Mesendoderm (in vitro differentiated cells): ENCODE measurements around the gene ZNF277.

Experiments
- DNase-seq: peaks from one replicate; pipeline ENCODE4 v3.0.0; 2013
- H2AK5ac ChIP-seq: 2 replicates; pipeline ENCODE4 v1.6.1; 2013; ENCODE audit warnings: low read length, inconsistent platforms
- H2BK120ac ChIP-seq: 2 replicates; pipeline ENCODE4 v1.6.1; 2013; ENCODE audit warnings: low read depth, mild to moderate bottlenecking, low read length, moderate library complexity, mixed read lengths
- H2BK15ac ChIP-seq: replicated peaks from 2 replicates; pipeline ENCODE4 v1.6.1; 2013; ENCODE audit warnings: low read depth, mild to moderate bottlenecking, moderate library complexity
- H2BK5ac ChIP-seq: 2 replicates; pipeline ENCODE4 v1.6.1; 2013; ENCODE audit warnings: low read length, inconsistent platforms
- H3K18ac ChIP-seq: 2 replicates; pipeline ENCODE4 v1.6.1; 2013; ENCODE audit warnings: mild to moderate bottlenecking, low read length, mixed read lengths
- H3K23ac ChIP-seq: one replicate; pipeline ENCODE4 v1.6.1; 2013; ENCODE audit warnings: low read length
- H3K27ac ChIP-seq: 2 replicates; pipeline ENCODE4 v1.5.1; 2013; ENCODE audit warnings: low read depth, mild to moderate bottlenecking, inconsistent platforms, low read length, moderate library complexity
- H3K27me3 ChIP-seq: 2 replicates; pipeline ENCODE4 v1.6.1; 2013; ENCODE audit warnings: low read length, control low read depth, mild to moderate bottlenecking, inconsistent platforms; ENCODE audit not compliant: insufficient read depth, poor library complexity
- H3K36me3 ChIP-seq: 2 replicates; pipeline ENCODE4 v1.6.1; 2013; ENCODE audit warnings: low read length, inconsistent platforms; ENCODE audit not compliant: control insufficient read depth, insufficient read depth
- H3K4ac ChIP-seq: one replicate; pipeline ENCODE4 v1.6.1; 2013; ENCODE audit warnings: low read depth, mild to moderate bottlenecking, low read length, moderate library complexity
- H3K4me1 ChIP-seq: 2 replicates; pipeline ENCODE4 v1.6.1; 2013; ENCODE audit warnings: low read depth, low read length, inconsistent platforms; ENCODE audit not compliant: control insufficient read depth
- H3K4me2 ChIP-seq: 2 replicates; pipeline ENCODE4 v1.6.1; 2013; ENCODE audit warnings: low read length
- H3K4me3 ChIP-seq: 2 replicates; pipeline ENCODE4 v1.5.1; 2013; ENCODE audit warnings: mild to moderate bottlenecking, low read length
- H3K56ac ChIP-seq: one replicate; pipeline ENCODE4 v1.6.1; 2013; ENCODE audit warnings: low read length
- H3K79me1 ChIP-seq: 2 replicates; pipeline ENCODE4 v1.6.1; 2013; ENCODE audit warnings: low read length, inconsistent platforms
- H3K79me2 ChIP-seq: 2 replicates; pipeline ENCODE4 v1.6.1; 2013; ENCODE audit warnings: mild to moderate bottlenecking, low read length; ENCODE audit not compliant: control insufficient read depth, insufficient read depth
- H3K9ac ChIP-seq: 2 replicates; pipeline ENCODE4 v1.6.1; 2013; ENCODE audit warnings: low read length, inconsistent platforms
- H4K5ac ChIP-seq: one replicate; pipeline ENCODE4 v1.6.1; 2013; ENCODE audit warnings: low read length
- H4K8ac ChIP-seq: one replicate; pipeline ENCODE4 v1.6.1; 2013; ENCODE audit warnings: low read depth, mild to moderate bottlenecking, control low read depth, low read length, moderate library complexity
- WGBS: extraction: QIAGEN DNeasy Blood & Tissue Kit; methylation state at CpG from one replicate; pipeline ENCODE4 v1.1.7; 2013; ENCODE audit warnings: low lambda C conversion rate, missing lambda C conversion rate; ENCODE audit not compliant: insufficient coverage; ENCODE audit errors: extremely low coverage; 5-methylcytosine and 5-hydroxymethylcytosine counted together

The ZNF277 gene

DNA sequence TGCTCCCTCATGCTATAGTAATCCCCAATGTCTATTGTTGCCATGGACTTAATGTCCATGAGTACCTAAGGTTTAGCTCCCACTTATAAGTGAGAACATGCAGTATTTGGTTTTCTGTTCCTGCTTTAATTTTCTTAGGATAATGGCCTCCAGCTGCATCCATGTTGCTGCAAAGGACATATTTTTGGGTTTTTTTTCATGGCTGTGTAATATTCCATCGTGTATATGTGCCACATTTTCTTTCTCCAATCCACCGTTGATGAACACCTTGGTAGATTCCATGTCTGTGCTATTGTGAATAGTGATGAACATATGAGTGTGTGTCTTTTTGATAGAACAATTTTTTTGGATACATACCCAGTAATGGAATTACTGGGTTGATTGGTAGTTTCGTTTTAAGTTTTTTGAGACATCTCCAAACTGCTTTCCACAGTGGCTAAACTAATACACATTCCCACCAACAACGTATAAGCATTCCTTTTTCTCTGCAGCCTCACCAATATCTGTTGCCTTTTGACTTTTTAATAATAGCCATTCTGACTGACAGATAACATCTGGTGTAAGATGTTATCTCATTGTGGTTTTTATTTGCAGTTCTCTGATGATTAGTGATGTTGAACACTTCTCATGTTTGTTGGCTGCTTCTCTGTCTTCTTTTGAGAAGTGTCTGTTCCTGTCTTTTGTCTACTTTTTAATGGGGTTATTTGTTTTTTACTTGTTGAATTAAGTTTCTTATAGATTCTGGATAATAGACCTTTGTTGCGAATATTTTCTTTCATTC is 175.0 kb downstream of the ZNF277 start:
- no peak overlapping the region for H4K5ac ChIP-seq
- H3K23ac ChIP-seq = no peak overlapping the region
- H3K4me2 ChIP-seq = no peak overlapping the region
- no peak overlapping the region for H2AK5ac ChIP-seq
- no peak overlapping the region for H3K4ac ChIP-seq
- no peak overlapping the region for H2BK15ac ChIP-seq
- DNase-seq = no peak
- no peak overlapping the region for H2BK5ac ChIP-seq
- H3K36me3 ChIP-seq = no peaks in the 10 kb centered on the region
- no peaks in the 10 kb centered on the region for H3K79me2 ChIP-seq
- H3K4me1 ChIP-seq = no peaks in the 10 kb centered on the region
- no peaks in the 10 kb centered on the region for H3K79me1 ChIP-seq
- H3K27me3 ChIP-seq = no peaks in the 10 kb centered on the region
- H3K4me3 ChIP-seq = no peak overlapping the region
- H2BK120ac ChIP-seq = no peak overlapping the region
- no peak overlapping the region for H3K18ac ChIP-seq
- WGBS = no CpG with 5 or more reads among the region's 5 CpGs
- H3K9ac ChIP-seq = no peak overlapping the region
- no peak overlapping the region for H3K56ac ChIP-seq
- no peak overlapping the region for H4K8ac ChIP-seq
- no peak overlapping the region for H3K27ac ChIP-seq

DNA sequence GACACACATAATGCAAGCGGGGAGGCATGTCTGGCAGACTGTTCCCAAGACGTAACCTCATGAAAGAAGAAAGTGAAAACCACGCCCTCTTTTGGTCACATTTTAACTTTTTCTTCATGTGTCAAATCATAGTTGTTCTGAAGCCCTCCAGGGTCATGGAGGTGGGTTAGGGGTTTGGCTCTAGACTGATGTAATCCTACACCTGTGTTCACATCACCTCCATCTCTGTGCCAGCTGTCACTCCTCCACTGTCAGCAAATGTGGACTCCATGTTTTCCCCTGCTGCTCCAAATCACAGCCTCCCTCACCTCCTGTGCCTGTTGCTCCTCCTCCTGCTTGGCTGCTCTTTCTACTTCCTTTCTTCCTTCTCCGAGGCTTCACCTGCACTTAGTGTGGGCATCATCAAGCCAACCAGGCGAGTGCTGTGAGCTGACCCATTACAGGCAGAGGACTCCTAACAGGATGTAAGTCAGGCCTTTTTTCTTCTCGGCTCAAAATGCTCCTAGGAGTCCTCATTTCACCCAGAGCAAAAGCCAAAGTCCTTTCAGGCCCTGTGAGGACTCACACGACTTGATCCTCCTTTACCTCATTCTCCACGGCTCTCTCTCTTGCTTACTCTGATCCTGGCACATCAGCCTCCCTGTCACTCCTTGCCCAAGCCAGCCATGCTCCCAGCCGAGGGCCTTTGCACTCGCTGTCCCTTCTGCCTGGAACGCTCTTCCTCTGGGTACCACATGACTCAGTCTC is 177.3 kb downstream of the ZNF277 start:
- Histone ChIP-seq H3K4ac (no peak overlapping the region), H3K27ac (no peak overlapping the region), H2AK5ac (no peak overlapping the region), H3K36me3 (no peaks in the 10 kb centered on the region), H2BK120ac (no peak overlapping the region), H3K79me2 (no peaks in the 10 kb centered on the region), H4K8ac (no peak overlapping the region), H3K4me2 (no peak overlapping the region), H3K9ac (no peak overlapping the region), H2BK5ac (peak overlapping the region; percentile 27), H3K79me1 (no peaks in the 10 kb centered on the region), H3K4me3 (no peak overlapping the region), H4K5ac (no peak overlapping the region), H3K56ac (peak overlapping the region; percentile 51), H2BK15ac (no peak overlapping the region), H3K18ac (no peak overlapping the region), H3K23ac (no peak overlapping the region), H3K27me3 (no peaks in the 10 kb centered on the region), H3K4me1 (no peaks in the 10 kb centered on the region)
- peak; percentile 61 for DNase-seq
- WGBS = no CpG with 5 or more reads among the region's 11 CpGs

DNA sequence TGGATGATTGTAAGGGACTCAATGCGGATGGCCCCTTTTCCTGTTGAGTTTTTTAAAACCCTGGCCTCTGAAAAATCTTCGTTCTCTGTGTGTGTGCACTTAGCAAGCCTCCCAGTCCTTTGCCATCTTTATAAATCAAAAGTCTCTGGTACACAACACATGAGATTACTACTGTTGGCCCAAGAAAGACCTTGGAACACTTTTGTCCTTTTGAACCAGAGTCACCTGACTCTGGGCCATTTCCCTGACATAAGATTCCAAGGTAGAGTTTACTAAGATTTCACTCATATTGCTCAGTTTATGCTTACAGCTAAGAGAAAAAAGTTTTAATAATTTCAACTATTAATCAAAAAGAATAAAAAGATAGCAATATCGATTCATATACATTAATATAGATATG is 179.0 kb downstream of the ZNF277 start:
- no peak overlapping the region for H4K8ac ChIP-seq
- H2BK5ac ChIP-seq = no peak overlapping the region
- H2BK120ac ChIP-seq = no peak overlapping the region
- no peaks in the 10 kb centered on the region for H3K27me3 ChIP-seq
- H3K9ac ChIP-seq = no peak overlapping the region
- H3K79me2 ChIP-seq = no peaks in the 10 kb centered on the region
- no peak overlapping the region for H3K4ac ChIP-seq
- H3K18ac ChIP-seq = no peak overlapping the region
- no peak for DNase-seq
- H3K4me3 ChIP-seq = no peak overlapping the region
- no peaks in the 10 kb centered on the region for H3K36me3 ChIP-seq
- no peak overlapping the region for H2BK15ac ChIP-seq
- no peak overlapping the region for H2AK5ac ChIP-seq
- H3K4me2 ChIP-seq = no peak overlapping the region
- no peak overlapping the region for H3K23ac ChIP-seq
- H3K4me1 ChIP-seq = no peaks in the 10 kb centered on the region
- H3K56ac ChIP-seq = no peak overlapping the region
- no CpG with 5 or more reads among the region's 3 CpGs for WGBS
- no peaks in the 10 kb centered on the region for H3K79me1 ChIP-seq
- no peak overlapping the region for H4K5ac ChIP-seq
- no peak overlapping the region for H3K27ac ChIP-seq

DNA sequence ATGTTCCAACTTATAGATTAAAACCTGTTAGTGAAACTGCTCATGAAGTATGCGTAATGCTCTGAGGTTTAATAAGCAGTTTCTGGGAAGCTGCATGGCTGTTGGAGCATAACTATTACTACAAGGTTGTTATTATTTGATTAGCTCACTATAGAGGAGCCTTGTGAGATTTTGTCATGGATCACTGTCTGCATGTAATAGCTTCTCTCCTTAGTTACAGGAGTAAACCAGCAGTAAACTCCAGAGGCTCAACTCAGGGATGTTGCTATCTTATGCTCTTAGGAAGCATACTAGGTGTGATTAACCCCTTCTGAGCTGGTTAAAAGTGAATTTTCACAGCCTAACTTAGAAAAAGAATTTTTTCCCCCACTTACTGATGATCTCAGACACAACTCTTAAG is 180.1 kb downstream of the ZNF277 start:
- no peak overlapping the region for H2BK120ac ChIP-seq
- H3K4me1 ChIP-seq = no peaks in the 10 kb centered on the region
- H3K79me2 ChIP-seq = no peaks in the 10 kb centered on the region
- no peak overlapping the region for H2AK5ac ChIP-seq
- H3K27me3 ChIP-seq = no peaks in the 10 kb centered on the region
- no peak overlapping the region for H2BK15ac ChIP-seq
- H3K18ac ChIP-seq = no peak overlapping the region
- no CpG with 5 or more reads among the region's 1 CpG for WGBS
- H3K23ac ChIP-seq = no peak overlapping the region
- H3K79me1 ChIP-seq = no peaks in the 10 kb centered on the region
- no peak overlapping the region for H4K5ac ChIP-seq
- DNase-seq = peak; percentile 64
- H3K4me3 ChIP-seq = no peak overlapping the region
- H3K56ac ChIP-seq = no peak overlapping the region
- H3K4ac ChIP-seq = no peak overlapping the region
- H4K8ac ChIP-seq = no peak overlapping the region
- no peak overlapping the region for H3K9ac ChIP-seq
- no peak overlapping the region for H2BK5ac ChIP-seq
- H3K27ac ChIP-seq = no peak overlapping the region
- no peaks in the 10 kb centered on the region for H3K36me3 ChIP-seq
- H3K4me2 ChIP-seq = no peak overlapping the region

DNA sequence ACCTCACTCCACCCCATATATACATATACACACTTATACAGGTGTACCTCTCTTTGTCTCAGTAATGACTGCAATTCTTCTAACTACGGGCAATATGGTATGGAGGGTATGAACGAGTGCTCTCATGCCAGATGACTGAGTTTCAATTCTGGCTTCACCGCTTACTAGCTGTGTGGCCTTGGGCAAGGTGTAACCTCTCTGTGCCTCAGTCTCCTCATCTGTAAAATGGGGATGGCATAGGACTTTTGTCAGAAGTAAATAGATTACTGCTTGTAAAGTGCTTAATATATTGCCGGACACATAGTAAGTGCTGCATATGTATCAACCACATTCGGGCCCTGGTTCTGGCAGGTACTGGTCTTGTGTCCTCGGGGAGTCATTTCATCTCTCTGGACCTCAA is 183.7 kb downstream of the ZNF277 start:
- no peaks in the 10 kb centered on the region for H3K27me3 ChIP-seq
- no CpG with 5 or more reads among the region's 6 CpGs for WGBS
- no peak overlapping the region for H3K23ac ChIP-seq
- H3K9ac ChIP-seq = no peak overlapping the region
- H3K4me3 ChIP-seq = no peak overlapping the region
- no peak overlapping the region for H3K27ac ChIP-seq
- H3K79me2 ChIP-seq = no peaks in the 10 kb centered on the region
- no peaks in the 10 kb centered on the region for H3K79me1 ChIP-seq
- no peaks in the 10 kb centered on the region for H3K4me1 ChIP-seq
- no peak overlapping the region for H2AK5ac ChIP-seq
- H2BK120ac ChIP-seq = no peak overlapping the region
- H3K36me3 ChIP-seq = no peaks in the 10 kb centered on the region
- H4K5ac ChIP-seq = no peak overlapping the region
- H3K56ac ChIP-seq = no peak overlapping the region
- no peak overlapping the region for H2BK5ac ChIP-seq
- no peak for DNase-seq
- H3K4me2 ChIP-seq = no peak overlapping the region
- no peak overlapping the region for H4K8ac ChIP-seq
- no peak overlapping the region for H3K4ac ChIP-seq
- no peak overlapping the region for H2BK15ac ChIP-seq
- H3K18ac ChIP-seq = no peak overlapping the region
